ENCODE results near the gene FPR3.

Gene FPR3

GRCh38 chr19:51784922-51785690, 9.9 kb upstream of the FPR3 start:
- TF ChIP-seq SUZ12 (IDR thresholded peaks at IDR 0.05; ENCODE audit: extremely low read depth, insufficient read depth, insufficient read length), result no peak
- TF ChIP-seq ZNF274 (IDR thresholded peaks at IDR 0.05; ENCODE audit: low read depth, low read length), result no peak
- TF ChIP-seq YY1 (IDR thresholded peaks at IDR 0.05; ENCODE audit: insufficient read depth, insufficient read length), result no peak
- Histone ChIP-seq H3K4me3 (ENCODE audit: insufficient read length, low read depth) (no peak overlapping the region), H3K27me3 (ENCODE audit: insufficient read depth, insufficient read length) (peaks cover 6% of the 10 kb centered on the region), H3K4me1 (ENCODE audit: insufficient read depth, insufficient read length) (no peaks in the 10 kb centered on the region), H3K9me3 (ENCODE audit: insufficient read depth, low read length) (no peaks in the 10 kb centered on the region), H3K36me3 (ENCODE audit: insufficient read depth, insufficient read length, low read length) (no peaks in the 10 kb centered on the region), H3K9ac (ENCODE audit: insufficient read length, low read depth) (no peak overlapping the region)
- DNase-seq (ENCODE audit: low read depth, low spot score), result no peak

- no peak for TF ChIP-seq YY1 (IDR thresholded peaks at IDR 0.05; ENCODE audit: insufficient read depth, insufficient read length)
- TF ChIP-seq SUZ12 (IDR thresholded peaks at IDR 0.05; ENCODE audit: extremely low read depth, insufficient read depth, insufficient read length), result no peak
- no peak for TF ChIP-seq ZNF274 (IDR thresholded peaks at IDR 0.05; ENCODE audit: low read depth, low read length)
- Histone ChIP-seq H3K27me3 (ENCODE audit: insufficient read depth, insufficient read length) (no peaks in the 10 kb centered on the region), H3K4me3 (ENCODE audit: insufficient read length, low read depth) (no peak overlapping the region), H3K36me3 (ENCODE audit: insufficient read depth, insufficient read length, low read length) (no peaks in the 10 kb centered on the region), H3K9me3 (ENCODE audit: insufficient read depth, low read length) (no peaks in the 10 kb centered on the region), H3K9ac (ENCODE audit: insufficient read length, low read depth) (no peak overlapping the region), H3K4me1 (ENCODE audit: insufficient read depth, insufficient read length) (no peaks in the 10 kb centered on the region)
- DNase-seq (ENCODE audit: low read depth, low spot score), result no peak
Observed at GRCh38 chr19:51786646-51787494, 8.1 kb upstream of the FPR3 start.

GRCh38 chr19:51788029-51788428, 6.9 kb upstream of the FPR3 start:
- no peaks in the 10 kb centered on the region for H3K9me3 ChIP-seq (ENCODE audit: insufficient read depth, low read length)
- no peaks in the 10 kb centered on the region for H3K27me3 ChIP-seq (ENCODE audit: insufficient read depth, insufficient read length)
- no peak overlapping the region for H3K4me3 ChIP-seq (ENCODE audit: insufficient read length, low read depth)
- no peaks in the 10 kb centered on the region for H3K4me1 ChIP-seq (ENCODE audit: insufficient read depth, insufficient read length)
- TF ChIP-seq SUZ12 (IDR thresholded peaks at IDR 0.05; ENCODE audit: extremely low read depth, insufficient read depth, insufficient read length), result no peak
- TF ChIP-seq ZNF274 (IDR thresholded peaks at IDR 0.05; ENCODE audit: low read depth, low read length), result no peak
- TF ChIP-seq YY1 (IDR thresholded peaks at IDR 0.05; ENCODE audit: insufficient read depth, insufficient read length), result no peak
- no peaks in the 10 kb centered on the region for H3K36me3 ChIP-seq (ENCODE audit: insufficient read depth, insufficient read length, low read length)
- H3K9ac ChIP-seq (ENCODE audit: insufficient read length, low read depth), result no peak overlapping the region
- DNase-seq (ENCODE audit: low read depth, low spot score), result no peak

- no peak overlapping the region for H3K9ac ChIP-seq (ENCODE audit: insufficient read length, low read depth)
- H3K4me3 ChIP-seq (ENCODE audit: insufficient read length, low read depth), result no peak overlapping the region
- TF ChIP-seq YY1 (IDR thresholded peaks at IDR 0.05; ENCODE audit: insufficient read depth, insufficient read length), result no peak
- no peak for TF ChIP-seq ZNF274 (IDR thresholded peaks at IDR 0.05; ENCODE audit: low read depth, low read length)
- TF ChIP-seq SUZ12 (IDR thresholded peaks at IDR 0.05; ENCODE audit: extremely low read depth, insufficient read depth, insufficient read length), result no peak
- H3K4me1 ChIP-seq (ENCODE audit: insufficient read depth, insufficient read length), result no peaks in the 10 kb centered on the region
- no peaks in the 10 kb centered on the region for H3K36me3 ChIP-seq (ENCODE audit: insufficient read depth, insufficient read length, low read length)
- no peaks in the 10 kb centered on the region for H3K27me3 ChIP-seq (ENCODE audit: insufficient read depth, insufficient read length)
- DNase-seq (ENCODE audit: low read depth, low spot score), result no peak
- no peaks in the 10 kb centered on the region for H3K9me3 ChIP-seq (ENCODE audit: insufficient read depth, low read length)
Observed at GRCh38 chr19:51789061-51789795, 5.7 kb upstream of the FPR3 start.

- H3K9ac ChIP-seq (ENCODE audit: insufficient read length, low read depth), result no peak overlapping the region
- no peak overlapping the region for H3K4me3 ChIP-seq (ENCODE audit: insufficient read length, low read depth)
- no peaks in the 10 kb centered on the region for H3K9me3 ChIP-seq (ENCODE audit: insufficient read depth, low read length)
- no peaks in the 10 kb centered on the region for H3K36me3 ChIP-seq (ENCODE audit: insufficient read depth, insufficient read length, low read length)
- H3K4me1 ChIP-seq (ENCODE audit: insufficient read depth, insufficient read length), result no peaks in the 10 kb centered on the region
- DNase-seq (ENCODE audit: low read depth, low spot score), result no peak
- no peak for TF ChIP-seq SUZ12 (IDR thresholded peaks at IDR 0.05; ENCODE audit: extremely low read depth, insufficient read depth, insufficient read length)
- TF ChIP-seq ZNF274 (IDR thresholded peaks at IDR 0.05; ENCODE audit: low read depth, low read length), result no peak
- no peak for TF ChIP-seq YY1 (IDR thresholded peaks at IDR 0.05; ENCODE audit: insufficient read depth, insufficient read length)
- H3K27me3 ChIP-seq (ENCODE audit: insufficient read depth, insufficient read length), result no peaks in the 10 kb centered on the region
Observed at GRCh38 chr19:51792932-51793331, 2.0 kb upstream of the FPR3 start.

GRCh38 chr19:51793994-51794393, 963 bp upstream of the FPR3 start:
- Histone ChIP-seq H3K4me3 (ENCODE audit: insufficient read length, low read depth) (no peak overlapping the region), H3K36me3 (ENCODE audit: insufficient read depth, insufficient read length, low read length) (no peaks in the 10 kb centered on the region), H3K27me3 (ENCODE audit: insufficient read depth, insufficient read length) (no peaks in the 10 kb centered on the region), H3K9me3 (ENCODE audit: insufficient read depth, low read length) (no peaks in the 10 kb centered on the region), H3K9ac (ENCODE audit: insufficient read length, low read depth) (no peak overlapping the region), H3K4me1 (ENCODE audit: insufficient read depth, insufficient read length) (no peaks in the 10 kb centered on the region)
- no peak for DNase-seq (ENCODE audit: low read depth, low spot score)
- TF ChIP-seq SUZ12 (IDR thresholded peaks at IDR 0.05; ENCODE audit: extremely low read depth, insufficient read depth, insufficient read length), result no peak
- TF ChIP-seq YY1 (IDR thresholded peaks at IDR 0.05; ENCODE audit: insufficient read depth, insufficient read length), result no peak
- TF ChIP-seq ZNF274 (IDR thresholded peaks at IDR 0.05; ENCODE audit: low read depth, low read length), result no peak
